ENCODE data around the gene IST1.

IST1 gene

GRCh38 chr16:71963125-71963875, 68.0 kb downstream of the IST1 start:
- no peaks in the 10 kb centered on the region for H3K9me3 ChIP-seq (ENCODE audit: severe bottlenecking)
- ATAC-seq (ENCODE audit: low read depth) (no peak), DNase-seq (ENCODE audit: low spot score) (no peak)
- no peaks in the 10 kb centered on the region for H3K4me1 ChIP-seq (ENCODE audit: insufficient read depth, poor library complexity, severe bottlenecking)
- no peak overlapping the region for H3K4me3 ChIP-seq (ENCODE audit: severe bottlenecking)
- no peak overlapping the region for H3K27ac ChIP-seq (ENCODE audit: poor library complexity, severe bottlenecking)
- TF ChIP-seq, protein P1, sequence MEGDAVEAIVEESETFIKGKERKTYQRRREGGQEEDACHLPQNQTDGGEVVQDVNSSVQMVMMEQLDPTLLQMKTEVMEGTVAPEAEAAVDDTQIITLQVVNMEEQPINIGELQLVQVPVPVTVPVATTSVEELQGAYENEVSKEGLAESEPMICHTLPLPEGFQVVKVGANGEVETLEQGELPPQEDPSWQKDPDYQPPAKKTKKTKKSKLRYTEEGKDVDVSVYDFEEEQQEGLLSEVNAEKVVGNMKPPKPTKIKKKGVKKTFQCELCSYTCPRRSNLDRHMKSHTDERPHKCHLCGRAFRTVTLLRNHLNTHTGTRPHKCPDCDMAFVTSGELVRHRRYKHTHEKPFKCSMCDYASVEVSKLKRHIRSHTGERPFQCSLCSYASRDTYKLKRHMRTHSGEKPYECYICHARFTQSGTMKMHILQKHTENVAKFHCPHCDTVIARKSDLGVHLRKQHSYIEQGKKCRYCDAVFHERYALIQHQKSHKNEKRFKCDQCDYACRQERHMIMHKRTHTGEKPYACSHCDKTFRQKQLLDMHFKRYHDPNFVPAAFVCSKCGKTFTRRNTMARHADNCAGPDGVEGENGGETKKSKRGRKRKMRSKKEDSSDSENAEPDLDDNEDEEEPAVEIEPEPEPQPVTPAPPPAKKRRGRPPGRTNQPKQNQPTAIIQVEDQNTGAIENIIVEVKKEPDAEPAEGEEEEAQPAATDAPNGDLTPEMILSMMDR (IDR thresholded peaks at IDR 0.05; ENCODE audit: poor library complexity, severe bottlenecking), result no peak
- no peaks in the 10 kb centered on the region for H3K27me3 ChIP-seq (ENCODE audit: insufficient read depth, poor library complexity, severe bottlenecking)
- H3K36me3 ChIP-seq (ENCODE audit: low read depth), result no peaks in the 10 kb centered on the region

DNA sequence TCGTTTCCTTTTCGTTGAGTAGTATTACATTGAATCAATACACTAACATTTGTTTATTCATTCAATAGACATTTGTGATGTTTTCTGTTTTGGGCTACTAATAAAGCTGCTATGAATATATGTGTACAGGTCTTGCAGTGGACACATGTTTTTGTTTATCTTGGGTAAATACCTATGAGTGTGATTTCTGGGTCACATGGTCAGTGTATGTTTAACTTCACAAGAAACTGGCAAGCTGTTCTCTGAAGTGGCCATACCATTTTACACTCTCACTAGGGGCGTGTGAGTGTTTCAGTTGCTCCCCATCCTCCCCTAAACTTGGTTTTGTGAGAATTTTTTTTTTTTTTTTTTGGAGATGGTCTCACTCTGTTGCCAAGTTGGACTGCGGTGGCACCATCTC, 69.9 kb downstream of the IST1 start:
- Histone ChIP-seq H3K4me1 (ENCODE audit: insufficient read depth, poor library complexity, severe bottlenecking) (no peaks in the 10 kb centered on the region), H3K36me3 (ENCODE audit: low read depth) (no peaks in the 10 kb centered on the region), H3K9me3 (ENCODE audit: severe bottlenecking) (no peaks in the 10 kb centered on the region), H3K4me3 (ENCODE audit: severe bottlenecking) (no peak overlapping the region), H3K27me3 (ENCODE audit: insufficient read depth, poor library complexity, severe bottlenecking) (no peaks in the 10 kb centered on the region), H3K27ac (ENCODE audit: poor library complexity, severe bottlenecking) (no peak overlapping the region)
- TF ChIP-seq, protein P1 (IDR thresholded peaks at IDR 0.05; ENCODE audit: poor library complexity, severe bottlenecking), result no peak
- ATAC-seq (ENCODE audit: low read depth) (no peak), DNase-seq (ENCODE audit: low spot score) (no peak)

DNA sequence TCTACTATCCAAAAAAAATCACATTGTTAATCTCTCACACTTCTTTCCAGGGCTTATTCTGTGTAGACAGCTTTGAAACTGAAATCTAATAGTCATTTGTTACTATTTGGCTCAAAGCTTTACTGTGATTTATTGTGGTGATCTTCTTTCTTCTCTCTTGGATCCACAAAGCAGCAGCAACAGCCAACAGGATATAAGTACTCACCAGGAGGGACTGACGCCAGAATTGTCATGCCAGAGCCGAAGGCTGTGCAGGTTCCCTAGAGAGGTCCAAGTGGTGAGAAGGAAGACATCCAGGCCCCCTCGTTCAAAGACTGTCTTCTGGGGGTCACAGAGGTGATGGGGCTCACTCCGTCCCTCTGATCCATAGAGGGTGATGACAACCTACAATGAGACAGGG, 71.6 kb downstream of the IST1 start:
- DNase-seq (ENCODE audit: low spot score), result no peak
- TF ChIP-seq, protein P1 (IDR thresholded peaks at IDR 0.05; ENCODE audit: poor library complexity, severe bottlenecking), result no peak
- Histone ChIP-seq H3K36me3 (ENCODE audit: low read depth) (no peaks in the 10 kb centered on the region), H3K27me3 (ENCODE audit: insufficient read depth, poor library complexity, severe bottlenecking) (no peaks in the 10 kb centered on the region), H3K9me3 (ENCODE audit: severe bottlenecking) (no peaks in the 10 kb centered on the region), H3K4me3 (ENCODE audit: severe bottlenecking) (no peak overlapping the region), H3K27ac (ENCODE audit: poor library complexity, severe bottlenecking) (no peak overlapping the region), H3K4me1 (ENCODE audit: insufficient read depth, poor library complexity, severe bottlenecking) (no peaks in the 10 kb centered on the region)
- no peak for ATAC-seq (ENCODE audit: low read depth)

GRCh38 chr16:71969353-71969752, 74.0 kb downstream of the IST1 start:
- no peaks in the 10 kb centered on the region for H3K4me1 ChIP-seq (ENCODE audit: insufficient read depth, poor library complexity, severe bottlenecking)
- H3K9me3 ChIP-seq (ENCODE audit: severe bottlenecking), result no peaks in the 10 kb centered on the region
- TF ChIP-seq, protein P1 (IDR thresholded peaks at IDR 0.05; ENCODE audit: poor library complexity, severe bottlenecking), result no peak
- H3K27ac ChIP-seq (ENCODE audit: poor library complexity, severe bottlenecking), result no peak overlapping the region
- H3K4me3 ChIP-seq (ENCODE audit: severe bottlenecking), result no peak overlapping the region
- no peaks in the 10 kb centered on the region for H3K27me3 ChIP-seq (ENCODE audit: insufficient read depth, poor library complexity, severe bottlenecking)
- H3K36me3 ChIP-seq (ENCODE audit: low read depth), result no peaks in the 10 kb centered on the region
- DNase-seq (ENCODE audit: low spot score), result no peak
- ATAC-seq (ENCODE audit: low read depth), result no peak

DNA sequence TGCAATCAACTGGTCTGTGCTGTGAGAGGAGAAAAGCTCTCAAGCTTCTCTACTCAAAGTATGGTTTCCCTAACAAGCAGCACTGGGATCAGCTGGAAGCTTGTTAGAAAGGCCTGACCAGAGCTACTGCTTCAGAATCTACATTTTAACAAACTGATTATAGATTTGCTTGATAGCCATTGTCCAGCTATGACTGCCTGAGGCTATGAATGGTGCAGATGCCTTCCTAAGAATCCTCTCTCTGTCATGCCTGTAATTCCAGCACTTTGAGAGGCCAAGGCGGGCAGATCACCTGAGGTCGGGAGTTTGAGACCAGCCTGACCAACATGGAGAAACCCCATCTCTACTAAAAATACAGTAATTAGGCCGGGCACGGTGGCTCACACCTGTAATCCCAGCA, 76.2 kb downstream of the IST1 start:
- H3K4me1 ChIP-seq (ENCODE audit: insufficient read depth, poor library complexity, severe bottlenecking), result no peaks in the 10 kb centered on the region
- no peak overlapping the region for H3K4me3 ChIP-seq (ENCODE audit: severe bottlenecking)
- DNase-seq (ENCODE audit: low spot score), result no peak
- no peaks in the 10 kb centered on the region for H3K9me3 ChIP-seq (ENCODE audit: severe bottlenecking)
- no peak overlapping the region for H3K27ac ChIP-seq (ENCODE audit: poor library complexity, severe bottlenecking)
- no peaks in the 10 kb centered on the region for H3K27me3 ChIP-seq (ENCODE audit: insufficient read depth, poor library complexity, severe bottlenecking)
- TF ChIP-seq, protein P1 (IDR thresholded peaks at IDR 0.05; ENCODE audit: poor library complexity, severe bottlenecking), result no peak
- ATAC-seq (ENCODE audit: low read depth), result no peak
- H3K36me3 ChIP-seq (ENCODE audit: low read depth), result no peaks in the 10 kb centered on the region

Data from RWPE2 (cell line).